Umbilical cord (tissue), 2 donors: Measurements from ENCODE around the gene CXCL1. TPM values are rescaled to one million over a fixed set of nuclear protein-coding genes. Genes with fewer than 3 reads are reported as not detected.

ENCODE experiments used
- DNase-seq: peaks from one replicate; pipeline ENCODE4 v3.0.0-alpha.2; 2015; ENCODE audit warnings: low spot score
- total RNA-seq: library from RNA; depleted of rRNA; stranded (reverse); fragments of >200 nt; gene quantifications from one replicate; pipeline ENCODE4 v1.2.3, GENCODE V29; 2014; ENCODE audit warnings: low replicate concordance; ENCODE audit not compliant: insufficient read depth

The CXCL1 gene
- total RNA-seq, 1 donor from 2014 or later: 56.1 TPM

DNA sequence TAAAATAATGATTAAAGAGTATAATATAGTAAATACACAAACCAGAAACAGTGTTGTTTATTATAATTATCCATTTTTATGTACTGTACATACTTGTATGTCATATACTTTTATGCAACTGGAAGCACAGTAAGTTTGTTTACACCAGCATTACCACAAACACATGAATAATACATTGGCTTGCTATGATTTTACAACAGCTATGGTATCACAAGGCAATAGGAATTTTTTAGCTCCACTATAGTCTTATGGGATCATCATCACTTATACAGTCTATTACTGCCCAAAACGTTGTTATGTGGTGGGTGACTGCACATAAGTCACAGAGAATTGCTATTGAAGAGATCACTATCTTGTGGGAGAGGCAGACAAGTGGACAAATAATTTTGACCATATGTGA is 17.9 kb upstream of the CXCL1 start:
- no peak for DNase-seq

DNA sequence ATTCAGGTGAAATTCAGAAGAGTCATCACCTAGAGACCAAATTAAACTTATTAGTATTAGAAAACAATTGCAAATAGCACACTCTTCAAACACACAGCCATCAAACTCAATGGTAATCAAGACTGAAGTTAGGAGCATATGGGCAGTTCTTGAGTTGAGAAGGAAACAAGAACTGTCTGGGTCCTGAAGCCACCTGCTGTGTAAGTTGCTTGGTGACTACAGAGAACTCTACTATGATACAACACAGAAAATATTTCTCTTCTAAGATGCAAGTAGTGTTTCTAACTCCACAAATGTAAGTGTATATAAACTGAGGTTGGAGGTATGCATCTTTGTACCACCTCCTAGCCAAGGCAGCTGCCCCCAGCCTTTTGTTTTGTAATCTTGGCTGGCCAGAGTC is 16.4 kb upstream of the CXCL1 start:
- DNase-seq: no peak

DNA sequence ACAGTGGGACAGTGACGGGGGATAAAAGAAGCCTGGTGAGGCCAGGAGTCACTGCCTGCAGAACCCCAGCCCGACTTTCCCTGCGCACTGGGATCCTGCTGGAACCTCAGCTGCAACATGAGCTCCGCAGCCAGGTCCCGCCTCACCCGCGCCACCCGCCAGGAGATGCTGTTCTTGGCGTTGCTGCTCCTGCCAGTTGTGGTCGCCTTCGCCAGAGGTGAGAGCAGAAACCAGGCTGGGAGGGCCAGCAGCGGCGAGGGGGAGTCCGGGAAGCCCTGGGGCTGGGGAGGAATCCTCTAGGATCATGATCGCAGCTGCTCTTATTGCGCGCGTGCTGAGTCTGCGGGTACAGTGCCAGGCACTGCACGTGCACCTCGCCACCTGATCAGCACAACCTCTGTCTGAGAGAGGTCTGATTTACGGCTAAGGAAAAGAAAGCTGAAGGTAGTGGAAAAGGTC is 15.9 kb upstream of the CXCL1 start, which contains the start of gene PF4V1:
Gene PF4V1, plus strand, starts transcription at position 51 of the 459 bp plus-strand sequence. Its CDS starts 67 bp downstream, at position 118.
- DNase-seq: no peak

DNA sequence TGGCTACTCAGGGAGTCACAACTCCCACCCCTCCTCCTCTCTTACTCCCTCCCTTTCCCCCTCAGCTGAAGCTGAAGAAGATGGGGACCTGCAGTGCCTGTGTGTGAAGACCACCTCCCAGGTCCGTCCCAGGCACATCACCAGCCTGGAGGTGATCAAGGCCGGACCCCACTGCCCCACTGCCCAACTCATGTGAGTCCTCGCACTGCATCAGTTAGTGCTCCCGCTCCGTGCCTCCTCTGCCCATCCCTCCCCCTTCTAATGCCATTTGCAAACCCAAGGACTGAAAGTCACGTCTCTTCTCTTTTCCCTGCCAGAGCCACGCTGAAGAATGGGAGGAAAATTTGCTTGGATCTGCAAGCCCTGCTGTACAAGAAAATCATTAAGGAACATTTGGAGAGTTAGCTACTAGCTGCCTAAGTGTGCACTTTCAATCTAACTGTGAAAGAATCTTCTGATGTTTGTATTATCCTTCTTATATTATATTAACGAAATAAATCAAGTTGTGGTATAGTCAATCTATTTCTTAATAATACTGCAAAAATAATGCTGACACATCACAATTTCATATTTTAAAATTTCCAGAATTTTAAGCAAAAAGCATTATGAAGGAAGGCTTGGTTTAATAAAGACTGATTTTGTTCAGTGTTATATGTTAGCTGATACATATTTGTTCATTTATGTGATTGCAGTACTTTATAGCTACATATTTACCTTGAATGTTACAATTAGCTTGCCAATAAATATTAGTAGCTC is 15.3 kb upstream of the CXCL1 start:
- no peak for DNase-seq

DNA sequence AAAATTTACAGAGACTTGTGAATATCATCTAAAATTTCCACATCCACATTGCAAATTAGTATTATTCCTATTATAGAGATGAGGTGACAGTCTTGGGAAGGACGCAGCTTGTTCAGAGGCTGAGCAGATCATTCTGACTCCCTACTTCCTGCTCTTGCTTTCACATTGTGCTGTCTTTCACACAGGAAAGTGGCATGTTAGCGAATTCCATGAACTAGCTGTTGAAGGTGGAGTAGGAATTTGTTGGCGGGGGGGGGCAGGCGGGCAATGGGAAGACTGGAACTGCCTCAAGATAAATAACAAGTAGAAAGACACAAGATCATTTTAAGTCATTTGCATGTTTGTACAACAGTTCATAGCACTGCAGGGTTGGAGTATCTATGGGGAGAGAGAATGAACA is 13.8 kb upstream of the CXCL1 start:
- DNase-seq: no peak

DNA sequence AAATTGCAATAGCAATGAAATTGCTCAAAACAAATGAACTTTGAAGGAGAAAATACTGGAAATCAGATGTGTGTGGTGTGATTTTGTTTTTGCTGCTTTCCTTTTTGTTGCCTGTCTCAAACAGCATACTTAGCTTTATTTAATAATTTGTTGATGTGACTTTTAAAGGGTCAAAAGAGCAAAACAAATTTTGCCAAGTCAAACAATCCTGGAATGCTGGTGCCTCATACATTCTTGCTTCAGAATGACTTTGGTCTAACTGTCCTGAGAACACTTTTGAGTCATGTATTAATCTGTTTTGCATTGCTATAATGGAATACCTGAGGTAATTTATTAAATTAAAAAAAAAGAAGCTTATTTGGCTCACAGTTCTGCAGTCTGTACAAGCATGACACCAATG is 12.7 kb upstream of the CXCL1 start:
- no peak for DNase-seq

DNA sequence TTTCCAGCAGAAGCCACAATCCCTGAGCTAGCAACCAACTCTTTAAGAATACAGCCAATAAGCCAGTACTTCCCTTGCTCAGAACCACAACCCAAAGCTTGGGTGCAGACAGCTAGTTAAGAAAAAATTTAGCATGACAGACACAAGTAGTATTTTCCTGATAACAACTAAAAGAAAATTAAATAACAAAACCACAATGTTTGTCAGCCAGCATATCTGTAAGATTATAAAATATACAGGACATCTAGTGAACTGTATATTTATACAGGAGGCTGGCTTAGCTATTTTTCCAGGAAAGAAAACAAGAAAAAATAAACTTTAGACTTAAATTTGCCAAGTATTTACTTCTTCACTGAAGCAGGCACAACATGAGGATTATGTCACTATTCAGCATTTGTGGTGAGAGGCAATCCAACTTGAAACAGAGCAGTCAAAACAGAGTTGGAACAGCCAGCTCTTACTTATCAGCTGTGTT is 9.5 kb upstream of the CXCL1 start:
- peak; percentile 52 for DNase-seq

DNA sequence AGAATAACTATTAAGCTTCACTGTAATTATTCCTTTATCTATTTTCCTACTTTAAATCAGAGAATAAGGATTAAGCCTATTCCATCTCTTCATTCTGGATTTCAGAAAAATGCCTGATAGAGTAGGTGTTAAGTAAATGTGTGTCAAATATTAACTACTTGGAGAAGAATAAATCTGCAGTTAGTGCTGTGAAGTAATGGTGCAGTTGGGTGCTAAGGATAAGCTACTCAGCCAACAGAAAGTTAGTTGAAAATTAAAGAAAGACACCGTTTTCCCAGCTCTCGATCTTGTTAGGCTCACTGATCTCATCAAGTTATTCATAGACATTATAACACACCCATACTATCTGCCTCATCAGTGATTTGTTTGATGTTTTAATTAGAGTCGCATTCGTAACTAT is 9.0 kb upstream of the CXCL1 start:
- no peak for DNase-seq

DNA sequence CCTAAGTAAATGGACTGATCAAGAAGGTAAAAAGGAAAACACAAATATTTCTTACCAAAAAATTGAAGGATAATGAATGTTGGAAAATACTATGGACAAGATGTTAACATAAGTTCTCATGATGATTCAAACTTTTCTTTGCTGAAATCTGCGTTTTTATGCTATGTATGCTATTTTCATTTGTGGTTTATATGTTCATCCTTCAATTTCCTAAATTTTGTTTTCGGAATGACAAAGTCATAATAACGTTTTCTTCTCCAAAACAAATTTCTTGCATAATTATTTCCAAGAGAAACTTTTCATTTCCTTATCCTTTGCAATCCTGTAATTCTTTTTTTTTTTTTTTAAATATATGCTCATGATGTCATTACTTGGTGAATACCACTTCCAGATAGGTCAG is 8.3 kb upstream of the CXCL1 start:
- DNase-seq: no peak

DNA sequence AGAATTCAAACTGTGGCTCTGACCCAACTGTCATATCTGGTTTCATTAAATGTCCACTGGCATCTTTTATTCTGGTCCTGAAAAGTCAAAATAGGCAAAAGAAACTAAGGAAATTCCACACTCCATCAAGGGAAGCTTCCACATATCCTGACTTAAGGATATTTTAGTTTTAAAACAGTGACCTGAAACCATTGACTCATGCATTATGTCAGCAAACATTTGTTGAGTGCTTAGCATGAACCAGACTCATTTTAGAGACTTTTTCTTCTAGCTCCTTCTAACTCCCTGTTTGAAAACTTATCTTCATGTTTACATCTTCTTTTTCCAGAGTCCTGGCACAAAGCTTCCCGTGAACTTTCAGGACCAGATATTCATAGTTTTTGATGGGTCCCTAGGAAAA is 6.9 kb upstream of the CXCL1 start:
- peak; percentile 13 for DNase-seq

DNA sequence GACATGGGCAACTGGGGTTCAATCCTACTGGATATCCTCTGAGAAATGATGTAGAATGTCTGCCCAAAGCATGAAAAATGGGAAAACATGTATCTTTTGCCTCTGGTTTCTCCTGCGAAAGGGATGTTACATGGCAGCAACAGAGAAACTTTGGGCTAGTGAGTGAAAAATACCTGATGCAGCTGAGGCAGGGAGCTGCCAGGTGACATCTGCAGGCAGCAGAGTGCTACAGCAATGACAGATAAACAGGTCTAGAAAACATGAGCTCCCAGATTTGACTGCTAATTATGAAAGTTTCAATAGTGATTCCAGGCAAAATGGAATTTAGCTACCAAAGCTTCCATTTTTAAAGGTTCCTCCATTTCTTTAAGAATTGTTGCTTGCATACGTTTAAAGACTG is 4.8 kb upstream of the CXCL1 start:
- DNase-seq: no peak

DNA sequence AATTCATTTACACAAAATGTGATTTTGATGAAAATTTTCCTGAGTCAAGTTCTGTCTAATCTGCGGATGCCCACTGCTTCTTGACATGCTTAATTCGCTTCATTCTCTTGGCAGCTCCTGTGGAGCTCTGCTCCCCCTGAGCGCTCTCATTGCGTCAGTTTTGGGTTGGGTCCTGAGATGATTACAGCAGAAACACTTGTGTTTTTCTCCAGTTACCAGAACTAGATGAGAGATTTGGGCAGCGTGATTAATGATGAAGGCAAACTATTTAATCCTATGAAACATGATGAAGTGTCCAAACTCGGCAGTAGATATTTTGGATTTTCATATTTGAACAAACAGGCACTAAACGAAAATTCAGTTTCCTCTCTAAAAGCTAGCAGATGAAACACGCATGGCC is 4.2 kb upstream of the CXCL1 start:
- DNase-seq: no peak

DNA sequence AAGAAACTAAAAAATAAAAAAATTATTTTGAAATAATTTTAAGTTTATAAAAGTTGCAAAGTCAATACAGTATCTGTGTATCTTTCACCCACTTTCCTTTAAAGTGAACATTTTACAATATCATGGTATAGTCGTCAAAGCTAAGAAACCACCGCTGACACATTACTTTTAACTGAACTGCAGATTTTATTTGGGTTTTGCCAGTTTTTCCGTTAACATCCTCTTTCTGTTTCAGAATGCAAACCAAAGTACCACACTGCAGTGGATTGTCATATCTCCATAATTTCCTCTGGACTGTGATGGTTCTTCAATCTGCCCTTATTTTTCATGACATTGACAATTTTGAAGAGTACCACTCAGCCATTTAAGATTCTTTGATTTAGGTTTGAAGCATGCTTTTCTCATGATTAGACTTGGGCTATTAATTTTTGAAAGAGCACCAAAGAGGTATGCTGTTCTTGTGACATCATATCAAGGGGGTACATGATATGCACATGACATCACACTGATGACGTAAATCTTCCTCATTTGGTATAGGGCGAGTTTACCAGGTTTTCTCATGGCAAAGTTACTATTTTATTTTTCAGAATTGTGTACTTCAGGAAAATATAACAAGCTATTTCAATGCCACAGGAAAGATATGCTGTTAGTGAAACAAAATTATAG is 3.6 kb upstream of the CXCL1 start:
- no peak for DNase-seq

DNA sequence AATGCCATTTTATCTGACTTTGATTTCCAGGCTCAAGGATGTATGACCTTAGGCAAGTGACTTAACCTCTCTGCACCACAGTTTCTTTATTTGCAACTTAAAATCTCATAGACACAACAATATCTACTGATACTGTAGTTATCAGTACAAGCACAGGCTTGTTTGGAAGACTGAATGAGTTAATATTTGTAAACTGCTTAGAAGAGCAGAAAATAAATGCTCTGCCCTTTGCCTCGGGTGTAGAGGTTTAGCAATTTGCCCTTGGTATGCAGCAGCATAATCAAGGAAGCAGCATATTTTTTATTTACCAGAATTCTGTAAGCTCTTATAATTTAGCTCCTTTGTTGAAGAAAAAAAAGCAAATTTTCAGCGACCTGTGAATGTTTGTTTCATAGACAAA is 2.9 kb upstream of the CXCL1 start:
- no peak for DNase-seq

DNA sequence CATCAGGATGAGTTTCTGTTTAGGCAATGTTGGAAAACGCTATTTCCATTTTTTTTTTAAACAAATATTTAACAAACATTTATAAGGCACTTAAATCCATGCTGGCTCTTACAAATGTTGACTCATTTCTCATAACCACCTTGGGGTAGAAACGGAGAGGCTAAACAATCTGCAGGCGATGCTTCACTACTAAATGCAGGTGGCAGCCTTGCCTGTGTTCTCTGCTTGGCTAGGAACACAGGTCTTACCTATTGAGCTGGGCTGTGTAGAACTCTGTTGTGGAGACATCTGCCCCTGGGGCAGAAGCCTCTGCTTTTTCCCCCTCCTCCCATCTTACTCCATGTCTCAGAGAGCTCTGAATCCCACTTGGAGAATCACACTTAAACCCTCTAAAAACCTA is 1.4 kb upstream of the CXCL1 start:
- no peak for DNase-seq

DNA sequence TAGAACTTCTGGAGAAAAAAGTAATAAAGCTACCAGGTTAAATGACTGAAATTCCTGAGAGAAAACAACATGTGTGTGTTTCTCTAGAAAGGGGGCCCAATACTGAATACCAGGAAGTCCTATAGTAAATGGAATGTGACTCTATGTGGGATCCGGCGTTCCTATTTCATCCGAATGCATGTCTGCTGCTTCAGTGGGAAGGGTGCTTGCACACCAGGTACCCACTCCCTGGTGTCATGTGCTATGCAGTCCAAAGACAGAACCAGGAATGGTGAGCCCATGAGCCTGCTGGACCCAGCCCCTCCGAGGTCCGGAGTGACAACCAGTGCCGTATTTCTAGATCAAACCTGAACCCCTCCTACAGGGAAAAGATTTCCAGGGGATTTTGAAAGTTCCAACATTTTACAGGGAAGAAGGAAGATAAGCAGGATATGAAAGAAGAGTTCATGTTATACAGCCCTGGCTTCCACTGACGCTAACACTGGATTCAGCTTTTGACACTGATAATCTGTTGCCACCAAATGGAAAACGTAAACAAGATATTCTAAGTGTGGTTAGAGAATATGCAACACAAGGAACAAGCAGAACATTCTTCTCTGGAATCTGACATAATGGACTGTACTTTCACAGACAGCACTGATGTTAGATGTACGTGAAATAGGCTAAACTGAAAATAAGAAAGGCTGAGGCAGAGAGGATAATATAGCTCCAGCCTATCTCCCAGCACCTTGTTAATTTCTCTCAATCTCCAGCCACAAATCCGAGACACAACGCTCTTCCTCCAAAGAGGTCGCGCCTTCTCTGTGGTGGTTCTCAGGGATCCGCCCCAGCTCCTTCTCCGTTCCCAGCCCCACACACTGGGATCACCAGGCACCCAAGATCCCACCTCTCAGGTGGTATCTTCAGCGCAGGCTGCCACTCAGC is 725 bp upstream of the CXCL1 start:
- peak; percentile 13 for DNase-seq

DNA sequence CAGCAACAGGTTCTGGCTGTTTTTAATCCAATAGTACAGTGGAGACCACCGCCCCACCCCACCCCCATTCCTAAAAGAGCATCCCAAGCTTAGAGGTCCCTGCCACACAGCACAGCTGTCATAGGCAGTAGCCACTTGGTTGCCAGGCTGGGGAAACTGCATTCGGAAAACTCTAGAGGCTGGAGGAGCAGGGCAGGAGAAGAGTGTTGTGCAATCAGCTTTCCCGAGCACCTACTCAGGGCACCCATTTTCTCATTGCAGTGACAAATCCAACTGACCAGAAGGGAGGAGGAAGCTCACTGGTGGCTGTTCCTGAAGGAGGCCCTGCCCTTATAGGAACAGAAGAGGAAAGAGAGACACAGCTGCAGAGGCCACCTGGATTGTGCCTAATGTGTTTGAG is 1.1 kb downstream of the CXCL1 start:
- DNase-seq: no peak

DNA sequence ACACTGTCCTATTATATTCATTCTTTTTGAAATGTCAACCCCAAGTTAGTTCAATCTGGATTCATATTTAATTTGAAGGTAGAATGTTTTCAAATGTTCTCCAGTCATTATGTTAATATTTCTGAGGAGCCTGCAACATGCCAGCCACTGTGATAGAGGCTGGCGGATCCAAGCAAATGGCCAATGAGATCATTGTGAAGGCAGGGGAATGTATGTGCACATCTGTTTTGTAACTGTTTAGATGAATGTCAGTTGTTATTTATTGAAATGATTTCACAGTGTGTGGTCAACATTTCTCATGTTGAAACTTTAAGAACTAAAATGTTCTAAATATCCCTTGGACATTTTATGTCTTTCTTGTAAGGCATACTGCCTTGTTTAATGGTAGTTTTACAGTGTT is 1.6 kb downstream of the CXCL1 start:
- no peak for DNase-seq

DNA sequence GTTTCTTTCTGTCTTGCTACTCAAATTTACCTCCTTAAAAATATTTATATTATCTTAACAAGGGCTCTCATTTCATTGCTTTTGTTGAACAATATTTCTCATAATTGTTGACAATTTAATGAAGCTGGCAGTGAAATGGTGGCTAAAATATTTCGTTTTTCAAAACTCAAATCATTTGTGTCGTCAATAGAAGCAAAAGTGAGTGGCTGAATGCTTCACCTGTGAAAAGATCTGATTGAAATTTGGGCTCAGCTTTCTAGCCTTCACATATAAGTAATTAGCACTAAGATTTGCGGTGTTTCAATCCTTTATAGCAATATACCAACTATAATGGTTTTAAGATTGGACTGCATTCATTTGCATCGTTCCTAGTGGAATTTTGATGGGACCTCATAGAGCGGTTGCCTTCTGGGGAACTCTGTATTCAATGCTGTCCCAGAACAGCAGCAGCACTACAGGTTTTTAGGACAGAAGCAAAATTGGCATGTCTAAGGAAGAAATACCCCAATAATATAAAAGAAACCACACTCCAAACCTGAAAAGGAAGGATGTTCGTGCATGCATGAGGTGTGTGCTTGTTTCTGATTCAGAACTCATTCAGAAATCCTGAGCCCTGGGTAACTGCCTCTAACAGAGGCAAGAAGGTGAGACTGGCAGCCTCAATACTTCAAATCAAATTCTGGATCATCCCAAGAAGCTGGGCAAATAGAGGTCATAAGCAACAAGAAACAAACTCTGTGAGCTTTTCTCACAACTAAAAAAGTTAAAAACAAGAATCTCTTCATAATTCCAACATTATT is 2.5 kb downstream of the CXCL1 start:
- DNase-seq: no peak

DNA sequence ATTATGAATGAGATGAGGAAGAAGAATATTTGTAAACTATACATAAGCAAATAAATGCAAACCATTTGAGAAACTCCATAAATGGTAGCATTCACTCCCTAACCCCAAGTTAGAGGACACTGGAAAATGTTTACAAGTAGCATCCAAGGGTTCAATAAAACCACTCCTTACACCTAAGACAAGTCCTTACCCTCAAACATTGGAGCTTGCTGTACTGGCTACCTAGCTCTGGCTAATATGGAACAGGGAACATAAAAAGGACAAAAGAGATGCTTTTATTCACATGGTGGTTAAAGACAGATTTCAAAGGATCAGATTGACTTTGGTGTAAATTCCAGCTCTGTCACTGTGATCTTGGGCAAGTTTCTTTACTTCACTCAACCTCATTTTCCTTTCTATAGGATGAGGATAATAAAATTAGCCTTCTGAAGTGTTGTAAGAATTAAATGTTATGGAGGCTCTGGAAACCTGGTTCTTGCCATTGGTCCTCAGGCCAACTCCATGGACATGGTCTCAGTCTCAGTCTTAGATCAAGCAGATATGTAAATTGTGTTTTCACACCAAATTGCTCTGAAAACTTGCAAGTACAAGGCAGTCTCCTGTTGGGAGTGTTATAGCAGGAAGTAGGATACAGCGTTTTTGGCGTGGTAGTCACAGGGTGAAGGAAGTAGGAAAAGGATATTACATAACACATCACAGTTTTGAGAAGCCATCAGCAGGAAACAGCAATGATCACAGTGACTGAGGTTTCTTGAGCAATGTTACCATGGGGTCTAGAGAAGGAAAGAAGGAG is 3.3 kb downstream of the CXCL1 start:
- peak; percentile 11 for DNase-seq
